Measurements from ENCODE around the gene ANXA11. TPM values are rescaled to one million over a fixed set of nuclear protein-coding genes. Genes with fewer than 3 reads are reported as not detected.

ANXA11 gene
- total and polyA plus RNA-seq, 9 of the 15 experiments (the other 6 are each of a cell fraction or from before 2014, with no cell fraction given), result 43.6 to 212 (median 109) TPM

DNA sequence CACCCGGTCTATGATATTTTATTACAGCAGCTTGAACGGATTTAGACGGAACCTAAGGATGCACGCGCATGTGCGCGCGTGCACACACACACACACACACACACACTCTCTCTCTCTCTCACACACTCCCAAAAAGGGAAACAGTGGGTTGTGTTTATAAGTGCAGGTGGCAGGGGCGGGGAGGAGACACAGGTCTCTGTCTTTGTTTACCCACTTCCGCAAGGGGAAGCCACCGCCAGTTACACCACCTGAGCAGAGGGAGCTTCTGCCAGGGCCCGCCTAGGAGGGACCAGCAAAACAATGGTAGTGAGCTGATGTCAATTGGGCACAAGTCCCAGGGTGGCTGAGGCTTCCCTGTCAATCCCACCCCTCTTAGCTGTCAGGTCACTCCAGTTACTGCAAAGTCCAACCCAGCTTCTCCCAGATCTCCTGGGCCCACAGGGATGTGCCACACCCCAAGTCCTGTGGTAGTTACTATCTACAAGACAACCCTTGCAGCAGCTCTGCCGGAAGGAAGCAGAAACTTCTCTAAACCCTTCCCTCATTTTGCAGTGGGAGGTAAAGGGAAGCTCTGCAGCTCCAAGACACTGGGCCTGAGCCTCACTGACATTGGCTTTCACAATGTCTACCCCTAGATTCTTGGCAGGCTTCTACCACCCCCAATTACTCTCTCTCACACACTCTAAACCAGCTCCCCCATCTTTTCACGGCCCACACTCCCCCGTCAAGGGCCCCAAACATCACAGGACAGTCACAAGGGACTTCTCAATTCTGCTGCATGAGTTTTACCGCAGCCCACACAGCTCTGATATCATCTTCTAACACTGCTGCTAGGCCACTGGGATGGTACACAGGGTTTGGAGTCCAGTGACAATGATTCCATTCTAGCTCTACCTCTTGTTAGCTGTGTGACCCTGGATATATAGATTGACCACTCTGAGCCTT lies 17.6 kb downstream of the ANXA11 start (continued):
- TF ChIP-seq, protein P1, sequence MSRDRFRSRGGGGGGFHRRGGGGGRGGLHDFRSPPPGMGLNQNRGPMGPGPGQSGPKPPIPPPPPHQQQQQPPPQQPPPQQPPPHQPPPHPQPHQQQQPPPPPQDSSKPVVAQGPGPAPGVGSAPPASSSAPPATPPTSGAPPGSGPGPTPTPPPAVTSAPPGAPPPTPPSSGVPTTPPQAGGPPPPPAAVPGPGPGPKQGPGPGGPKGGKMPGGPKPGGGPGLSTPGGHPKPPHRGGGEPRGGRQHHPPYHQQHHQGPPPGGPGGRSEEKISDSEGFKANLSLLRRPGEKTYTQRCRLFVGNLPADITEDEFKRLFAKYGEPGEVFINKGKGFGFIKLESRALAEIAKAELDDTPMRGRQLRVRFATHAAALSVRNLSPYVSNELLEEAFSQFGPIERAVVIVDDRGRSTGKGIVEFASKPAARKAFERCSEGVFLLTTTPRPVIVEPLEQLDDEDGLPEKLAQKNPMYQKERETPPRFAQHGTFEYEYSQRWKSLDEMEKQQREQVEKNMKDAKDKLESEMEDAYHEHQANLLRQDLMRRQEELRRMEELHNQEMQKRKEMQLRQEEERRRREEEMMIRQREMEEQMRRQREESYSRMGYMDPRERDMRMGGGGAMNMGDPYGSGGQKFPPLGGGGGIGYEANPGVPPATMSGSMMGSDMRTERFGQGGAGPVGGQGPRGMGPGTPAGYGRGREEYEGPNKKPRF (IDR thresholded peaks at IDR 0.05; ENCODE audit: low read depth, low read length), result no peak
- TF ChIP-seq ZNF146 (CRISPR knock-in tag; IDR thresholded peaks at IDR 0.05; ENCODE audit: unreplicated experiment) (no peak), CREBBP (IDR thresholded peaks at IDR 0.05; ENCODE audit: low read depth, low read length) (no peak), CTBP1 (IDR thresholded peaks at IDR 0.05; ENCODE audit: borderline replicate concordance) (peak; percentile 82), ETV1 (tag; conservative IDR thresholded peaks at IDR 0.05; ENCODE audit: low read depth) (peak; percentile 70), GTF2F1 (IDR thresholded peaks at IDR 0.05; ENCODE audit: low read depth, low read length) (no peak), TOE1 (IDR thresholded peaks at IDR 0.05; ENCODE audit: borderline replicate concordance) (peak; percentile 80; the same call in 1 of the 2 replicates), TOE1 (CRISPR knock-in tag; IDR thresholded peaks at IDR 0.05; ENCODE audit: borderline replicate concordance, low read depth) (no peak), GATA2 (CRISPR knock-in tag; IDR thresholded peaks at IDR 0.05) (peak; percentile 54), EP400 (IDR thresholded peaks at IDR 0.05) (peak; percentile 59), MEF2A (IDR thresholded peaks at IDR 0.05; ENCODE audit: control insufficient read depth, low read depth, low read length) (no peak), NR1H2 (CRISPR knock-in tag; IDR thresholded peaks at IDR 0.05) (no peak), MIER1 (IDR thresholded peaks at IDR 0.05; ENCODE audit: low read depth) (no peak)
- TF ChIP-seq, protein P2, sequence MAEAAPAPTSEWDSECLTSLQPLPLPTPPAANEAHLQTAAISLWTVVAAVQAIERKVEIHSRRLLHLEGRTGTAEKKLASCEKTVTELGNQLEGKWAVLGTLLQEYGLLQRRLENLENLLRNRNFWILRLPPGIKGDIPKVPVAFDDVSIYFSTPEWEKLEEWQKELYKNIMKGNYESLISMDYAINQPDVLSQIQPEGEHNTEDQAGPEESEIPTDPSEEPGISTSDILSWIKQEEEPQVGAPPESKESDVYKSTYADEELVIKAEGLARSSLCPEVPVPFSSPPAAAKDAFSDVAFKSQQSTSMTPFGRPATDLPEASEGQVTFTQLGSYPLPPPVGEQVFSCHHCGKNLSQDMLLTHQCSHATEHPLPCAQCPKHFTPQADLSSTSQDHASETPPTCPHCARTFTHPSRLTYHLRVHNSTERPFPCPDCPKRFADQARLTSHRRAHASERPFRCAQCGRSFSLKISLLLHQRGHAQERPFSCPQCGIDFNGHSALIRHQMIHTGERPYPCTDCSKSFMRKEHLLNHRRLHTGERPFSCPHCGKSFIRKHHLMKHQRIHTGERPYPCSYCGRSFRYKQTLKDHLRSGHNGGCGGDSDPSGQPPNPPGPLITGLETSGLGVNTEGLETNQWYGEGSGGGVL (CRISPR knock-in tag; IDR thresholded peaks at IDR 0.05), result no peak
- TF ChIP-seq, protein P3, sequence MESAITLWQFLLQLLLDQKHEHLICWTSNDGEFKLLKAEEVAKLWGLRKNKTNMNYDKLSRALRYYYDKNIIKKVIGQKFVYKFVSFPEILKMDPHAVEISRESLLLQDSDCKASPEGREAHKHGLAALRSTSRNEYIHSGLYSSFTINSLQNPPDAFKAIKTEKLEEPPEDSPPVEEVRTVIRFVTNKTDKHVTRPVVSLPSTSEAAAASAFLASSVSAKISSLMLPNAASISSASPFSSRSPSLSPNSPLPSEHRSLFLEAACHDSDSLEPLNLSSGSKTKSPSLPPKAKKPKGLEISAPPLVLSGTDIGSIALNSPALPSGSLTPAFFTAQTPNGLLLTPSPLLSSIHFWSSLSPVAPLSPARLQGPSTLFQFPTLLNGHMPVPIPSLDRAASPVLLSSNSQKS (CRISPR knock-in tag; IDR thresholded peaks at IDR 0.05), result no peak
- TF ChIP-seq, protein P4, sequence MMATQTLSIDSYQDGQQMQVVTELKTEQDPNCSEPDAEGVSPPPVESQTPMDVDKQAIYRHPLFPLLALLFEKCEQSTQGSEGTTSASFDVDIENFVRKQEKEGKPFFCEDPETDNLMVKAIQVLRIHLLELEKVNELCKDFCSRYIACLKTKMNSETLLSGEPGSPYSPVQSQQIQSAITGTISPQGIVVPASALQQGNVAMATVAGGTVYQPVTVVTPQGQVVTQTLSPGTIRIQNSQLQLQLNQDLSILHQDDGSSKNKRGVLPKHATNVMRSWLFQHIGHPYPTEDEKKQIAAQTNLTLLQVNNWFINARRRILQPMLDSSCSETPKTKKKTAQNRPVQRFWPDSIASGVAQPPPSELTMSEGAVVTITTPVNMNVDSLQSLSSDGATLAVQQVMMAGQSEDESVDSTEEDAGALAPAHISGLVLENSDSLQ (IDR thresholded peaks at IDR 0.05), result peak; percentile 46
- TF ChIP-seq, protein P5, sequence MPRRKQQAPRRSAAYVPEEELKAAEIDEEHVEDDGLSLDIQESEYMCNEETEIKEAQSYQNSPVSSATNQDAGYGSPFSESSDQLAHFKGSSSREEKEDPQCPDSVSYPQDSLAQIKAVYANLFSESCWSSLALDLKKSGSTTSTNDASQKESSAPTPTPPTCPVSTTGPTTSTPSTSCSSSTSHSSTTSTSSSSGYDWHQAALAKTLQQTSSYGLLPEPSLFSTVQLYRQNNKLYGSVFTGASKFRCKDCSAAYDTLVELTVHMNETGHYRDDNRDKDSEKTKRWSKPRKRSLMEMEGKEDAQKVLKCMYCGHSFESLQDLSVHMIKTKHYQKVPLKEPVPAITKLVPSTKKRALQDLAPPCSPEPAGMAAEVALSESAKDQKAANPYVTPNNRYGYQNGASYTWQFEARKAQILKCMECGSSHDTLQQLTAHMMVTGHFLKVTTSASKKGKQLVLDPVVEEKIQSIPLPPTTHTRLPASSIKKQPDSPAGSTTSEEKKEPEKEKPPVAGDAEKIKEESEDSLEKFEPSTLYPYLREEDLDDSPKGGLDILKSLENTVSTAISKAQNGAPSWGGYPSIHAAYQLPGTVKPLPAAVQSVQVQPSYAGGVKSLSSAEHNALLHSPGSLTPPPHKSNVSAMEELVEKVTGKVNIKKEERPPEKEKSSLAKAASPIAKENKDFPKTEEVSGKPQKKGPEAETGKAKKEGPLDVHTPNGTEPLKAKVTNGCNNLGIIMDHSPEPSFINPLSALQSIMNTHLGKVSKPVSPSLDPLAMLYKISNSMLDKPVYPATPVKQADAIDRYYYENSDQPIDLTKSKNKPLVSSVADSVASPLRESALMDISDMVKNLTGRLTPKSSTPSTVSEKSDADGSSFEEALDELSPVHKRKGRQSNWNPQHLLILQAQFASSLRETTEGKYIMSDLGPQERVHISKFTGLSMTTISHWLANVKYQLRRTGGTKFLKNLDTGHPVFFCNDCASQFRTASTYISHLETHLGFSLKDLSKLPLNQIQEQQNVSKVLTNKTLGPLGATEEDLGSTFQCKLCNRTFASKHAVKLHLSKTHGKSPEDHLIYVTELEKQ (CRISPR knock-in tag; IDR thresholded peaks at IDR 0.05), result no peak

All from K562 (cell line).